ENCODE data around the gene FAM53A. TPM values are rescaled to one million over a fixed set of nuclear protein-coding genes. Genes with fewer than 3 reads are reported as not detected.

The FAM53A gene
- total RNA-seq, 3 donors from 2014 or later (not counting 1 experiment from before 2014, with no cell fraction given): 1.9 to 2.9 (median 2.3) TPM

GRCh38 chr4:1625600-1626138 lies 58.4 kb downstream of the FAM53A start:
- Mint-ChIP-seq H3K27ac (no peak overlapping the region), H3K4me1 (no peaks in the 10 kb centered on the region), H3K36me3 (no peaks in the 10 kb centered on the region), H3K27me3 (ENCODE audit: low read depth in 2 of 2) (no peaks in the 10 kb centered on the region), H3K9me3 (no peaks in the 10 kb centered on the region), H3K4me3 (no peak overlapping the region)
- DNase-seq (no peak), ATAC-seq (no peak)
- Histone ChIP-seq H3K27ac (ENCODE audit: low read length) (no peak overlapping the region), H3K4me1 (ENCODE audit: control insufficient read depth, insufficient read depth, low read length) (peaks cover 5% of the 10 kb centered on the region), H3K36me3 (ENCODE audit: control insufficient read depth, insufficient read depth, low read length) (no peaks in the 10 kb centered on the region), H3K4me3 (ENCODE audit: low read length) (no peak overlapping the region), H3K9me3 (ENCODE audit: control insufficient read depth, insufficient read depth, low read length) (no peaks in the 10 kb centered on the region), H3K27me3 (ENCODE audit: control insufficient read depth, insufficient read depth, low read length) (no peaks in the 10 kb centered on the region)
- intact Hi-C loops (cut with micrococcal nuclease): loop anchor here (2.0 kb wide), 1 partner anchor 495 kb away; no protein-coding TSS in a partner anchor
- TF ChIP-seq CTCF (IDR thresholded peaks at IDR 0.05): no peak
- WGBS (ENCODE audit: insufficient coverage): 86% methylated on average over 23 of the region's 23 CpGs

- Mint-ChIP-seq H3K4me1 (no peaks in the 10 kb centered on the region), H3K9me3 (no peaks in the 10 kb centered on the region), H3K4me3 (no peak overlapping the region), H3K27ac (no peak overlapping the region), H3K36me3 (no peaks in the 10 kb centered on the region), H3K27me3 (ENCODE audit: low read depth in 2 of 2) (no peaks in the 10 kb centered on the region)
- H3K36me3 ChIP-seq (ENCODE audit: control insufficient read depth, insufficient read depth, low read length): no peaks in the 10 kb centered on the region
- ATAC-seq (no peak), DNase-seq (no peak)
- no peaks in the 10 kb centered on the region for H3K27me3 ChIP-seq (ENCODE audit: control insufficient read depth, insufficient read depth, low read length)
- H3K9me3 ChIP-seq (ENCODE audit: control insufficient read depth, insufficient read depth, low read length): no peaks in the 10 kb centered on the region
- peaks cover 5% of the 10 kb centered on the region for H3K4me1 ChIP-seq (ENCODE audit: control insufficient read depth, insufficient read depth, low read length)
- 96% methylated on average over 12 of the region's 12 CpGs for WGBS (ENCODE audit: insufficient coverage)
- intact Hi-C loops (cut with micrococcal nuclease): no loop called here
- TF ChIP-seq CTCF (IDR thresholded peaks at IDR 0.05): no peak
- H3K27ac ChIP-seq (ENCODE audit: low read length): no peak overlapping the region
- no peak overlapping the region for H3K4me3 ChIP-seq (ENCODE audit: low read length)
Observed at GRCh38 chr4:1624519-1624910, 59.6 kb downstream of the FAM53A start.

- ATAC-seq (no peak), DNase-seq (no peak)
- Mint-ChIP-seq H3K9me3 (no peaks in the 10 kb centered on the region), H3K4me3 (no peak overlapping the region), H3K27me3 (ENCODE audit: low read depth in 2 of 2) (no peaks in the 10 kb centered on the region), H3K4me1 (no peaks in the 10 kb centered on the region), H3K36me3 (no peaks in the 10 kb centered on the region), H3K27ac (no peak overlapping the region)
- Histone ChIP-seq H3K27ac (ENCODE audit: low read length) (no peak overlapping the region), H3K4me1 (ENCODE audit: control insufficient read depth, insufficient read depth, low read length) (peaks cover 1% of the 10 kb centered on the region), H3K36me3 (ENCODE audit: control insufficient read depth, insufficient read depth, low read length) (no peaks in the 10 kb centered on the region), H3K9me3 (ENCODE audit: control insufficient read depth, insufficient read depth, low read length) (no peaks in the 10 kb centered on the region), H3K4me3 (ENCODE audit: low read length) (no peak overlapping the region), H3K27me3 (ENCODE audit: control insufficient read depth, insufficient read depth, low read length) (no peaks in the 10 kb centered on the region)
- no peak for TF ChIP-seq CTCF (IDR thresholded peaks at IDR 0.05)
- intact Hi-C loops (cut with micrococcal nuclease): no loop called here
- WGBS (ENCODE audit: insufficient coverage): 92% methylated on average over 21 of the region's 21 CpGs
Observed at GRCh38 chr4:1623821-1624518, 60.1 kb downstream of the FAM53A start.

GRCh38 chr4:1623400-1623799 lies 60.7 kb downstream of the FAM53A start:
- no peaks in the 10 kb centered on the region for H3K36me3 ChIP-seq (ENCODE audit: control insufficient read depth, insufficient read depth, low read length)
- 94% methylated on average over 38 of the region's 38 CpGs for WGBS (ENCODE audit: insufficient coverage)
- intact Hi-C loops (cut with micrococcal nuclease): no loop called here
- no peak overlapping the region for H3K27ac ChIP-seq (ENCODE audit: low read length)
- no peak overlapping the region for H3K4me3 Mint-ChIP-seq
- DNase-seq (no peak), ATAC-seq (no peak)
- H3K9me3 Mint-ChIP-seq: no peaks in the 10 kb centered on the region
- H3K4me1 ChIP-seq (ENCODE audit: control insufficient read depth, insufficient read depth, low read length): no peaks in the 10 kb centered on the region
- TF ChIP-seq CTCF (IDR thresholded peaks at IDR 0.05): no peak
- no peaks in the 10 kb centered on the region for H3K36me3 Mint-ChIP-seq
- no peak overlapping the region for H3K27ac Mint-ChIP-seq
- no peaks in the 10 kb centered on the region for H3K4me1 Mint-ChIP-seq
- no peaks in the 10 kb centered on the region for H3K9me3 ChIP-seq (ENCODE audit: control insufficient read depth, insufficient read depth, low read length)
- H3K4me3 ChIP-seq (ENCODE audit: low read length): no peak overlapping the region
- no peaks in the 10 kb centered on the region for H3K27me3 Mint-ChIP-seq (ENCODE audit: low read depth in 2 of 2)
- no peaks in the 10 kb centered on the region for H3K27me3 ChIP-seq (ENCODE audit: control insufficient read depth, insufficient read depth, low read length)

Data from natural killer cell (primary cell).